ENCODE measurements around the gene SEMA3E.

Gene SEMA3E

DNA sequence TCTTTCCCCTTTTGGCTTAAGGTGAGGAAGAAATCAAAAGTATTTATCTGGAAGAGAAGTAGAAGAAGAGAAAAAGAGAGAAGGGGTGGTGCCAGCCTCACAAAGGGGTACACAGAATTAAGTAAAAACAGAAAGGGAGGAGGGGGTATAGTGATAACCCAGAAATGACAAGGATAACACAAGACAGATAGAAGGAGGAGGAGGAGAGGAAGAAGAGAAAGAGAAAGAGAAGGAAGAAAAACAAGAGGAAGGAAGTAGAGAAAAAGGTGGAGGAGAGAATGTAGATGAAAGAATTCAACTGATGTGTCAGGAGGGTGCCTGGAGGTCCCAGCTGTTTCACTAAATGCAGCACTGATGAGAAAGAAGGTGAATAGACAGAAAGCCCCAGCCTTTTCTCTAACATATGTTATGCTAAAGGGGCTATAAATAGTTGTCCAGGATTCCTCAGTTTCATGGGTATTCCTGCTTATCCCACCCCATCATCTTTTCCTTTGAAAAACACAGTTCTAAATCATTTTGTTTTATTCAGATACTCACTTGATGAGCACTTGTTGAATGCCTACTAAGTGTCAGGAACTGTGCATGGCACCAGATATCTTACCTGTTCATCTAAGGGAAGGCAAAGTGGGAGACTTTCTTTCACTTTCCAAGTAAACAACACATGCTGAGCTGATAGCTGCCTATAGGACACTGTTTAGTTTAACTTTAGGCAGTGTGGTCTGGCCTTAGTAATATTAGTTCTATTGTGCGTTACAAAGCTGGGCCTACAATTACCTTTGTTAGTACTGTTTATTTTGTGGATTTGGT lies 8.0 kb downstream of the SEMA3E start:
- peak; percentile 29 for DNase-seq

GRCh38 chr7:83640240-83640639 lies 8.7 kb downstream of the SEMA3E start:
- DNase-seq, result no peak

- no peak for DNase-seq
Observed at GRCh38 chr7:83633516-83633915, 15.4 kb downstream of the SEMA3E start.

- DNase-seq, result no peak
Observed at GRCh38 chr7:83629117-83629880, 19.6 kb downstream of the SEMA3E start.

- no peak for DNase-seq
Observed at GRCh38 chr7:83617858-83618257, 31.1 kb downstream of the SEMA3E start.

DNA sequence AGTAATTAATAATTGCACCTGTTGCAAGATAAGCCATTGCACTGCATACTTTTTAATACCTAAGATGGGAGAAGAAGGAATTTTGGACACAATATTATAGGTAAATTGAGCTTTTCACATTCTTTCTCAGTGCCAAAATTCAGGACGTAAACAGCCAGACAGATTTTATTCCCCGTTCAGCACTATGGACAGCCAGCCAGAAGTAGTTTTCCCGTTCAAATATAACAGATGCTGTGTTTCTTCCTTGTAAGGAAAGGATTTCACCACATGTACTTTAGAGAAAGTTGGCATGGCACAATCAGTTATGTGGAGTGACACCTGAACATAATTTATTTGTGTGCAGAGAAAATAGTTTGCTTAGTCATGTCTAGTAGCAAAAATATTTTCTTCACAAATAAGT lies 34.8 kb downstream of the SEMA3E start:
- DNase-seq, result no peak

DNA sequence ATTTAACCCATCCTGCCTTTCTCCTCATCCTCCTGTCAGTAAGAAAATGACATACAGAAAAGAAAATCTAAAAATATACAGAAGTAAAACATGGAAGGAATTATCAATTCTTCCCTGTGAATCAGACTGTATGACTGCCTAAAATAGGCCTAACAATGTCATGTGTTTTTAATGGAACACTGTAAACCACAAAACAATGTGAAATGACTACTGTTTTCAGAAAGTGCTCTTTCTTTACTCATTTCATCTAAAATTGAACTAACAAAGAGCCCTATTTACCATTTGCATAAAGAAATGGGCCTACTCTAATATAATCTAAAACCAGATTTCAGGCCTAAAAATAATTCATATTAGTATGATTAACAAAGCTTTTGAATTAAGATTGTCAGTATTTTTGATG lies 35.7 kb downstream of the SEMA3E start:
- no peak for DNase-seq

GRCh38 chr7:83611776-83612175 lies 37.2 kb downstream of the SEMA3E start:
- DNase-seq, result no peak

DNA sequence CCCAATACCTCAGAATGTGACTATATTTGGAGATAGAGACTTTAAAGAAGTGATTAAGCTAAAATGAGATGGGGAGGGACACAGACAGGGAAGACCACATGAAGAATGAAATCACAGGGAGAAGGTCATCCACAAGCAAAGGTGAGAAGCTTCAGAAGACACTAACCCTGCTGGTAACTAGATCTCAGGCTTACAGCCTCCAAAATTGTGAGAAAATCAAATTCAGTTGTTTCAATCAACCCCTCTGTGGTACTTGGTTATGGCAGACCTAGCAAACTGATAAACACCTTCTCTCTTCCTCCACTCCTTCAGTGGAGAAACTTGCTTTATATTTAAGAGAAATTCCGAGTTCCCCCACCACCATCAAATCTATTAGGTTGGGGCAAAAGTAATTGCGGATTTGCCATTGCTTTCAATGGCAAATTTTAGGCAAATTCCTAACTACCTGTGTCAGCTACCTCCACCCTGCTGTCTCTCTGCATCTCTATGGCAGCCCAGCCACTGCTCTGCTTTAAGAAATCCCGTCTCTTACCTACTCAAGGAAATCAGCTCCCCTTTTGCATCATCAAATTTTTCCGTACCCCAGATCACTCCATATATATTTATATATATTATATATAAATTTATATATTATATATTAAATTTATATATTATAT lies 38.2 kb downstream of the SEMA3E start:
- no peak for DNase-seq

DNA sequence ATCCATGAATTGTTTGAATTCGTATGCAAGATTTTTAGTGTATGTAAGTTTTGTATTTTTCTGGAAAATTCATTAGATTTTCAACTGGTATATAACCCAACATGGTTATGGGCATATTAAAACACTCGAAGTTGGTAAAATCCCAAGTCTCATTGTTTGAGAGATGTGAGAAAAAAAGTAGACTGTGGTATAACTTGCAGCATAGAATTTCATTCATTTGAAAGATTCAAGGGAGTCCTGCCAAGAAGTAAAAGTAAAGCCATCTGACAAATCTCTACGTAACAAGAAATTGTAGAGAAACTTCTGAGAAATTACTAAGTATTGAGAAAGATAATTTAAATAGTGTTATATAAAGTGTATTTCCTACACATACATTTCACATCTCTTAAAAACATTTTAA lies 40.2 kb downstream of the SEMA3E start:
- no peak for DNase-seq

- DNase-seq, result no peak
Observed at GRCh38 chr7:83603649-83604048, 45.3 kb downstream of the SEMA3E start.

GRCh38 chr7:83599131-83599530 lies 49.8 kb downstream of the SEMA3E start:
- DNase-seq, result no peak

- DNase-seq, result no peak
Observed at GRCh38 chr7:83593921-83594475, 54.9 kb downstream of the SEMA3E start.

- no peak for DNase-seq
Observed at GRCh38 chr7:83588602-83589240, 60.2 kb downstream of the SEMA3E start.

- peak; percentile 26 for DNase-seq
Observed at GRCh38 chr7:83586281-83586680, 62.7 kb downstream of the SEMA3E start.

- DNase-seq, result no peak
Observed at GRCh38 chr7:83581667-83582435, 67.1 kb downstream of the SEMA3E start.

DNA sequence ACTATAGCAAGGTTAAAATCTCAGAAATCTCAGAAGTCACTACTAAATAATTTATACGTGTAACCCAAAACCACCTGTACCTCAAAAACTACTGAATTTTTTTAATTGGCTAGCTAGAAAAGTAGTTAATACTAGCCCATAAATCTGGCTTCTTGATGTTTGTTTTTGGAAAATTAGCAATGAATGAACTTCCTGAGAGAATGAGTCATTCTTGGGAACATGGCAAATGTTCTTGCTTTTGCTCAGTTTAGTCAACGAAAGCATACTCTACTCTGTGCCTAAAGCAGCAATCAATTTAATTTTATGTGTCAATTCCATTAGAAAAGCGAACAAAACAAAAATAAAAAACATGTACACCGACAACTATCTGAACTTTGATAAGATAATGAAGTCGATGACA lies 69.2 kb downstream of the SEMA3E start:
- no peak for DNase-seq

GRCh38 chr7:83575436-83575835 lies 73.5 kb downstream of the SEMA3E start:
- no peak for DNase-seq

GRCh38 chr7:83574616-83575015 lies 74.3 kb downstream of the SEMA3E start:
- DNase-seq, result peak; percentile 45

- no peak for DNase-seq
Observed at GRCh38 chr7:83562960-83563359, 86.0 kb downstream of the SEMA3E start.

GRCh38 chr7:83562289-83562688 lies 86.7 kb downstream of the SEMA3E start:
- no peak for DNase-seq

GRCh38 chr7:83559887-83560286 lies 89.1 kb downstream of the SEMA3E start:
- no peak for DNase-seq
